GM18951 (cell line): ENCODE measurements around the gene SNTB2.

Experiments
- POLR2A ChIP-seq: IDR thresholded peaks from 4 replicates; pipeline ENCODE4 v1.6.1; 2011; ENCODE audit warnings: mild to moderate bottlenecking; ENCODE audit not compliant: insufficient read length, insufficient read depth; ENCODE audit errors: extremely low read depth
- in situ Hi-C: fragments of 300-500 bp; cut with MboI; formaldehyde crosslinking; loops from one replicate; pipeline ENCODE4 v1.12.0; 2022; ENCODE audit warnings: low sequenced_read_pairs, mixed read lengths, inconsistent platforms; ENCODE audit not compliant: unreplicated experiment

Gene SNTB2

DNA sequence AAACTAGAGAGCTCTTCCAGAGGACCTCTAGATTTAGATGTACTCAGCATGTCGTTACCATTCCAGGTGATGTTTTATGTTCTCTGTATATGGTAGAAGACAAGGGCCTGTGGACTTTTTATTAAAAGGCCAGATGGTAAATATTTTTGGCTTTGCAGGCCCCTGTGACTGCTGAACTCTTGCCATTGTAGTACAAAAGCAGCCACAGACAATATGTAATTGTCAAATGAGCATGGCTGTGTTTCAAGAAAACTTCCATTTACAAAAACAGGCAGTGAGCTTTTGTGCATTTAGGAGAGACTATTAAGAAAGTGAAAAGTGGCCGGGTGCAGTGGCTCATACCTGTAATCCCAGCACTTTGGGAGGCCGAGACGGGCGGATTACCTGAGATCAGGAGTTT, 157.2 kb downstream of the SNTB2 start:
- TF ChIP-seq POLR2A: no peak
- in situ Hi-C loops: no loop called here

DNA sequence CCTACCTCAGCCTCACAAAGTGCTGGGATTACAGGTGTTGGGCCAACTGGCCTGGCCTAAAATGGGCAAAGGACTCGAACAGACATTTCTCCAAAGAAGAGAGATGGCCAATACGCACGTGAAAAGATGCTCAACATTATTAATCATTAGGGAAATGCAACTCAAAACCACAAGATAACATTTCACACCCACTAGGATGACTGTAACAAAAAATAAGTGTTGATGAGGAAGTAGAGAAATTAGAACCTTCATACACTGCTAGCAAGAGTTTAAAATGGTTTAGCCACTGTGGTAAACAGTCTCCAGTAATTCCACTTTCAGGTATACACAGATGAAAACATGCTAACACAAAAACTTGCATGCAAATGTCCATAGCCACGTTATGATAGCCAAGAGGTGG, 159.0 kb downstream of the SNTB2 start:
- TF ChIP-seq POLR2A: no peak
- in situ Hi-C loops: no loop called here

GRCh38 chr16:69346683-69347082, 159.7 kb downstream of the SNTB2 start:
- TF ChIP-seq POLR2A: no peak
- in situ Hi-C loops: no loop called here

DNA sequence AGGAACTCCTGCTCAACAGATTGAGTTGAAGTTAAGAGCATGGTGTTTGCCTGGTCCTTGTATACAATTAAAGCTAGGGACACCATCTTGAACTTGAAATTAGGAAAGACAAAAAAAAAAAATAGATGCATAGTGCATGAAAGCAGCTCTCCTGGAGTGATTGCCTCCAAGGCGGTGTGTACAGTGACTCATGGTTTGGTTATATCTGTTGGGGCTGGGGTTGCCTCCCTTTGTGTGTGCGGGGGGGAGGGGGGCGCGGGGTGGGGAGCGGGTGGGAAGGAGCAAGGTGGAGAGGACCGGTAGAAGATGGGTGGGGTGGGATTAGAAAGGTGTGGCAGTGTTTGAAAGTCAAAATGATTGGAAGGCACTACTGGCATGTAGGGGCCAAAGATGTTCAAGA, 161.3 kb downstream of the SNTB2 start:
- in situ Hi-C loops: no loop called here
- TF ChIP-seq POLR2A: no peak

- TF ChIP-seq POLR2A: no peak
- in situ Hi-C loops: no loop called here
These were observed 162.6 kb downstream of the SNTB2 start for GRCh38 chr16:69349536-69349935.

DNA sequence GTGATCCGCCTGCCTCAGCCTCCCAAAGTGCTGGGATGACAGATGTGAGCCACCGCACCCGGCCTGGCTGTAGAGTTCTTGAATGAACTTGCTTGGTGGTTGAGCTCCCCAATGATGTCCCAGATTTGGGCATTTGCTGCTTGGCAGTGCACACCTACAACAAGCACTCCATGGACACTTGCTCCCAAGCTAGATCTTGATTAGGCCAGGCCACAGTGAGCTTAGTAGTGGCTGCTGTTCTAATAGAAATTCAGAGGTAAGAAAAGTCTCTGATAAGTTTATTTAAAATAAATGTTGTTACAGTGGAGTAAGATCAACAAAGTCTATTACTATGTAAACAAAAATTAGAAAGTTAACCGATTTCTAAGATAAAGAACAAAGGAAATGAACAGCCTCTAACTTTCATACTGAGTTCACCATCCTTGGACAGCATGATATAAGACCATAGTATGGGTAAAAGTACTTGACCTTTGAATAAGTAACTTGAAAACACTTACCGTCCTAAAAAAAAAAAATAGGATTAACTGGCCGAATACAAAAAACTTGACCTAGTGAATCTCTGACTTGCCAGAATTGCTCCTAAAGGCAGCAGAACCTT, 163.7 kb downstream of the SNTB2 start:
- in situ Hi-C loops: no loop called here
- no peak for TF ChIP-seq POLR2A

DNA sequence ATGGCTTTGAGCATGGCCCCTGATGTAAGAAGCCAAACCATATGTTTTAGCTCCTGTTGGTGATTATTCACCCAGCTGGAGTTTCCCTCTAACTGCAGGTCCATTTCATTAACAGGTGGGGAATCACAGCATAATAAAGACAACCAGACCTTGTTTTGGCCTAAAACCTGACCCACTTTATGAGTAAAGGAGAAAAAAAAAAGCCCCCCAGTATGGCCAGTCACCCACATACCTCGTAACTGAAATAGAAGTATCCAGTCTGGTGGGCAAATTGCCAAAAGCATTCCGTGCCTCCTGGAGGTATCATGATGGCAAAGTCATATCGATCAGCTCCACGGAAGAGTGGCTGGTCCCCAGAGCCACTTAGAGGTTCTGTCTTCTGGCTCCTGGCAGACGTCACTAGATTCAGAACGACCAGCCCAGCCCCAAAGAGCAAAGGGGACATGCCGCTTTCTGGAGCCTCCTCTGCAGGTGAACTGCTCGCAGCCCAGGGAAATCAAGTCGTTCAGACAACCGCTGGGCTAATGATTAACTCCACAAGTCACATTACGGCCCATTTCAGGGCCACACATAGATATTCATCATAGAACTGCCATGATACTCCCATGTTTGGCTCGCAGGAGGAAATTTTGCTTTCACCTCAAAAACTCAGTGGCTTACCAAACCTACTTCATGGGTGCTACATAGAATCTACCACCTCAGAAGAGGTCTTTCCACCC, 164.5 kb downstream of the SNTB2 start, which contains the start of gene TMED6:
Gene TMED6 (minus strand): TSS at position 478 of the 719 bp plus-strand sequence. CDS start 33 bp downstream, at position 445.
- TF ChIP-seq POLR2A: no peak
- in situ Hi-C loops: no loop called here
